ENCODE measurements around the gene SDC1.

DNA sequence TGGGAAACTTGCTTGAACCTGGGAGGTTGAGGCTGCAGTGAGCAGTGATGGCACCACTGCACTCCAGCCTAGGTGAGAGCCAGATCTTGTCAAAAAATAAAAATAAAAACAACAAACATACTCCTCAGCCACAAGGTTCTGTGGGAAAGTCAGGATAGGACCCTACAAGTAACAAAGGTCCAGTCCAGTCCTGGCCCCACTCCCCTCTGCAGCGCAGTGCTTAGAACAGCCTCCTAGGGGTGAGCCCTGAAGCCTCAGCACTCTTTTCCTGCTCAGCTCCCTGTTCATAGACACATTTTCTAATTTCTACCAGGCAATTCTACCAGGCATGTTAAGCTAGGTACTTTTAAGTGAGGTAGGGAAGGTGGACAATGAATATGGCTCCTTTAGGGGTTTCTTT, 22.2 kb upstream of the SDC1 start:
- TF ChIP-seq, protein P1, sequence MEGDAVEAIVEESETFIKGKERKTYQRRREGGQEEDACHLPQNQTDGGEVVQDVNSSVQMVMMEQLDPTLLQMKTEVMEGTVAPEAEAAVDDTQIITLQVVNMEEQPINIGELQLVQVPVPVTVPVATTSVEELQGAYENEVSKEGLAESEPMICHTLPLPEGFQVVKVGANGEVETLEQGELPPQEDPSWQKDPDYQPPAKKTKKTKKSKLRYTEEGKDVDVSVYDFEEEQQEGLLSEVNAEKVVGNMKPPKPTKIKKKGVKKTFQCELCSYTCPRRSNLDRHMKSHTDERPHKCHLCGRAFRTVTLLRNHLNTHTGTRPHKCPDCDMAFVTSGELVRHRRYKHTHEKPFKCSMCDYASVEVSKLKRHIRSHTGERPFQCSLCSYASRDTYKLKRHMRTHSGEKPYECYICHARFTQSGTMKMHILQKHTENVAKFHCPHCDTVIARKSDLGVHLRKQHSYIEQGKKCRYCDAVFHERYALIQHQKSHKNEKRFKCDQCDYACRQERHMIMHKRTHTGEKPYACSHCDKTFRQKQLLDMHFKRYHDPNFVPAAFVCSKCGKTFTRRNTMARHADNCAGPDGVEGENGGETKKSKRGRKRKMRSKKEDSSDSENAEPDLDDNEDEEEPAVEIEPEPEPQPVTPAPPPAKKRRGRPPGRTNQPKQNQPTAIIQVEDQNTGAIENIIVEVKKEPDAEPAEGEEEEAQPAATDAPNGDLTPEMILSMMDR (IDR thresholded peaks at IDR 0.05; ENCODE audit: borderline replicate concordance, extremely low read depth, low read length, poor library complexity, severe bottlenecking): no peak
- no peak for TF ChIP-seq EZH2 (IDR thresholded peaks at IDR 0.05; ENCODE audit: borderline replicate concordance, low read depth, low read length, severe bottlenecking)
